HepG2 (cell line): ENCODE results near the gene CEP128. TPM values are rescaled to one million over a fixed set of nuclear protein-coding genes. Genes with fewer than 3 reads are reported as not detected.

Experiments
- ATAC-seq: fragments of 200-7000 bp; cut with Tn5 transposase; 3 replicates; pipeline ENCODE4 v1.9.1; 2020; ENCODE audit warnings: mild to moderate bottlenecking, moderate library complexity
- BruUV-seq: library from RNA; stranded (reverse); fragments of 400-500 nt; replicated peaks from 2 replicates; lab custom pipeline; 2021; lab: Mats Ljungman, UMichigan
- CTCF ChIA-PET: fragments of 300-600 bp; formaldehyde crosslinking; extraction: SDS; loops from one replicate; lab custom pipeline; 2021; ENCODE audit warnings: low total read pairs, inconsistent platforms, low intra/inter-chr PET ratio; lab: Yijun Ruan, JAX
- POLR2A ChIA-PET: fragments of 350-600 bp; sonication (Branson Sonifier 250); formaldehyde crosslinking; loops from one replicate; lab custom pipeline; 2020; ENCODE audit warnings: antibody characterized with exemption, inconsistent platforms; lab: Yijun Ruan, JAX
- DNase-seq: peaks from one replicate; pipeline ENCODE4 v3.0.0-alpha.2; 2015; ENCODE audit warnings: low spot score
- FAIRE-seq: peaks from 3 replicates; lab custom pipeline; 2011; peaks lifted over from hg19 to GRCh38; lab: Jason Lieb, UNC
- H2AFZ ChIP-seq: one replicate; pipeline ENCODE4 v1.6.1; 2011; ENCODE audit warnings: low read length, inconsistent platforms
- H3K27ac ChIP-seq: fragments of 300-600 bp; 3 replicates; pipeline ENCODE4 v1.8.0; 2011; ENCODE audit warnings: mixed run types, mild to moderate bottlenecking, mixed read lengths, low read length, inconsistent platforms; ENCODE audit not compliant: insufficient read depth; ENCODE audit errors: extremely low read length
- H3K27me3 ChIP-seq, 2 experiments: fragments of 200-600 bp in 1 of 2; 2 replicates in 1 of 2; 3 replicates in 1 of 2; pipeline versions ENCODE4 v1.6.0 to v1.8.0; 2011; ENCODE audit warnings: low read length in 2 of 2, mild to moderate bottlenecking in 2 of 2, moderate library complexity in 2 of 2, inconsistent platforms in 1 of 2; ENCODE audit not compliant: insufficient read depth in 2 of 2, control insufficient read depth in 1 of 2
- H3K36me3 ChIP-seq, 2 experiments: fragments of 200-600 bp in 1 of 2; replicated peaks in 1 of 2; 2 replicates in 1 of 2; 3 replicates in 1 of 2; pipeline versions ENCODE4 v1.5.1 to v1.8.0; 2011; ENCODE audit warnings: low read length in 2 of 2, inconsistent platforms in 1 of 2; ENCODE audit not compliant: insufficient read depth in 2 of 2, control insufficient read depth in 1 of 2
- H3K4me1 ChIP-seq: 2 replicates; pipeline ENCODE4 v1.5.1; 2012; ENCODE audit warnings: low read length, inconsistent platforms; ENCODE audit not compliant: insufficient read depth
- H3K4me2 ChIP-seq: 2 replicates; pipeline ENCODE4 v1.6.0; 2011; ENCODE audit warnings: low read depth, low read length, inconsistent platforms
- H3K4me3 ChIP-seq, 3 experiments: fragments of 200-600 bp in 1 of 3; sonication (generic), shearing (Covaris generic) in 1 of 3; replicated peaks in 1 of 3; 2 replicates each; pipeline ENCODE4 v1.5.1; 2011 to 2016; ENCODE audit warnings: low read length in 3 of 3, inconsistent platforms in 2 of 3, low read depth in 2 of 3, mild to moderate bottlenecking in 2 of 3, control low read depth in 1 of 3, mixed read lengths in 1 of 3; ENCODE audit not compliant: insufficient read depth in 1 of 3
- H3K79me2 ChIP-seq: one replicate; pipeline ENCODE4 v1.6.1; 2011; ENCODE audit warnings: low read length, inconsistent platforms; ENCODE audit not compliant: insufficient read depth
- H3K9ac ChIP-seq: 2 replicates; pipeline ENCODE4 v1.6.0; 2011; ENCODE audit warnings: mild to moderate bottlenecking, low read depth, low read length, inconsistent platforms; ENCODE audit not compliant: insufficient read depth
- H3K9me3 ChIP-seq: 2 replicates; pipeline ENCODE4 v1.5.1; 2012; ENCODE audit warnings: mild to moderate bottlenecking, low read length
- H4K20me1 ChIP-seq: 2 replicates; pipeline ENCODE4 v1.6.0; 2011; ENCODE audit warnings: inconsistent platforms, mild to moderate bottlenecking, low read length, moderate library complexity; ENCODE audit not compliant: insufficient read depth
- HNF1B ChIP-seq: sonication (generic); formaldehyde crosslinking; IDR thresholded peaks from 2 replicates; pipeline ENCODE4 v1.5.1; 2020; ENCODE audit warnings: mild to moderate bottlenecking, moderate library complexity, missing genetic modification reagents
- MAX ChIP-seq: IDR thresholded peaks from 2 replicates; pipeline ENCODE4 v1.6.1; 2012; ENCODE audit warnings: inconsistent platforms
- NR0B2 ChIP-seq: sonication (generic); formaldehyde crosslinking; IDR thresholded peaks from 2 replicates; pipeline ENCODE4 v1.4.0; 2020; ENCODE audit warnings: mild to moderate bottlenecking, missing genetic modification reagents
- PTBP1 ChIP-seq: fragments of 200-400 bp; formaldehyde crosslinking; IDR thresholded peaks from 2 replicates; pipeline ENCODE4 v1.6.1; 2018; ENCODE audit warnings: low read length, low read depth; ENCODE audit not compliant: poor library complexity, severe bottlenecking
- SRSF4 ChIP-seq: fragments of 200-400 bp; formaldehyde crosslinking; IDR thresholded peaks from one replicate; pipeline ENCODE4 v1.6.1; 2018; ENCODE audit warnings: mild to moderate bottlenecking, low read depth, low read length, moderate library complexity; ENCODE audit not compliant: poor library complexity, severe bottlenecking
- ZBTB37 ChIP-seq: sonication (generic); formaldehyde crosslinking; IDR thresholded peaks from 2 replicates; pipeline ENCODE4 v1.4.0; 2020; ENCODE audit warnings: mild to moderate bottlenecking, missing genetic modification reagents
- ZNF562 ChIP-seq: sonication (generic); formaldehyde crosslinking; IDR thresholded peaks from 2 replicates; pipeline ENCODE4 v1.8.0; 2022; ENCODE audit warnings: missing genetic modification reagents, borderline replicate concordance
- ZNF605 ChIP-seq: sonication (generic); formaldehyde crosslinking; IDR thresholded peaks from 2 replicates; pipeline ENCODE4 v1.8.0; 2022; ENCODE audit warnings: mild to moderate bottlenecking, missing genetic modification reagents
- ZSCAN22 ChIP-seq: sonication (generic); formaldehyde crosslinking; IDR thresholded peaks from 2 replicates; pipeline ENCODE4 v1.4.0; 2020; ENCODE audit warnings: mild to moderate bottlenecking, missing genetic modification reagents
- WGBS: methylation state at CpG from one replicate; pipeline ENCODE4 v1.1.6; 2017; ENCODE audit warnings: low lambda C conversion rate; 5-methylcytosine and 5-hydroxymethylcytosine counted together
- in situ Hi-C: cut with HindIII; loops from 2 replicates; pipeline ENCODE4 v1.10.0; 2017; ENCODE audit warnings: low pct_unique_long_range_greater_than_20kb; ENCODE audit not compliant: extremely low pct_ligation_motif_present
- intact Hi-C: fragments of 100-400 bp; cut with micrococcal nuclease; formaldehyde crosslinking; loops from one replicate; pipeline ENCODE4 v1.10.0; 2022; ENCODE audit not compliant: unreplicated experiment
- polyA plus RNA-seq, 8 experiments: library from polyadenylated mRNA; depleted of rRNA in 3 of 8; stranded (reverse) in 7 of 8; unstranded in 1 of 8; fragments of >200 nt; fragmentation: Illumina TruSeq in 4 of 8; extraction: Trizol in 4 of 8; gene quantifications; 2 replicates each; pipeline versions ENCODE4 v1.2.1 to v1.2.3, GENCODE V29; 2011 to 2016; ENCODE audit warnings: low read depth in 4 of 8, missing spikeins in 1 of 8, mixed read lengths in 1 of 8; ENCODE audit not compliant: insufficient read depth in 1 of 8
- total RNA-seq, 5 experiments: library from RNA; depleted of rRNA; stranded (reverse); fragments of >200 nt; fragmentation: Illumina TruSeq; extraction: Trizol; gene quantifications; 2 replicates each; pipeline ENCODE4 v1.2.3, GENCODE V29; 2016; ENCODE audit warnings: low read depth in 1 of 5

Gene CEP128
- total and polyA plus RNA-seq, 2 of the 13 experiments (the other 11 are each of a cell fraction or from before 2014, with no cell fraction given) = 1.3 to 7.5 TPM

GRCh38 chr14:80485764-80486163, 455.8 kb downstream of the CEP128 start (continued):
- TF ChIP-seq ZBTB37 (CRISPR knock-in tag) (no peak), SRSF4 (no peak)

GRCh38 chr14:80483331-80483730, 458.2 kb downstream of the CEP128 start:
- in situ Hi-C loops = no loop called here
- no peaks in the 10 kb centered on the region for H4K20me1 ChIP-seq
- no peak overlapping the region for H3K4me3 ChIP-seq
- DNase-seq (no peak), ATAC-seq (no peak), FAIRE-seq (no peak)
- H3K4me2 ChIP-seq = no peak overlapping the region
- H3K79me2 ChIP-seq = no peaks in the 10 kb centered on the region
- no peaks in the 10 kb centered on the region for H3K4me1 ChIP-seq
- no peak overlapping the region for H3K9ac ChIP-seq
- ChIA-PET POLR2A (no interaction called here), CTCF (no interaction called here)
- BruUV-seq = no TSS peak
- no peaks in the 10 kb centered on the region for H3K36me3 ChIP-seq
- 97% methylated on average over 2 of the region's 2 CpGs for WGBS
- TF ChIP-seq PTBP1 (no peak), MAX (no peak), HNF1B (CRISPR knock-in tag) (no peak), ZSCAN22 (CRISPR knock-in tag) (no peak), ZNF562 (CRISPR knock-in tag) (no peak), ZNF605 (CRISPR knock-in tag) (no peak), NR0B2 (CRISPR knock-in tag) (no peak)
- H3K9me3 ChIP-seq = no peaks in the 10 kb centered on the region
- H3K27me3 ChIP-seq = peaks cover 1 to 20% of the 10 kb centered on the region in 2 experiments; a peak in 4 of 5 replicates
- intact Hi-C loops = no loop called here
- no peak overlapping the region for H2AFZ ChIP-seq
- H3K27ac ChIP-seq = no peak overlapping the region
